ENCODE results near the gene SLX9. TPM values are rescaled to one million over a fixed set of nuclear protein-coding genes. Genes with fewer than 3 reads are reported as not detected.

The SLX9 gene
- total RNA-seq, 1 donor from 2014 or later: 38.8 TPM

DNA sequence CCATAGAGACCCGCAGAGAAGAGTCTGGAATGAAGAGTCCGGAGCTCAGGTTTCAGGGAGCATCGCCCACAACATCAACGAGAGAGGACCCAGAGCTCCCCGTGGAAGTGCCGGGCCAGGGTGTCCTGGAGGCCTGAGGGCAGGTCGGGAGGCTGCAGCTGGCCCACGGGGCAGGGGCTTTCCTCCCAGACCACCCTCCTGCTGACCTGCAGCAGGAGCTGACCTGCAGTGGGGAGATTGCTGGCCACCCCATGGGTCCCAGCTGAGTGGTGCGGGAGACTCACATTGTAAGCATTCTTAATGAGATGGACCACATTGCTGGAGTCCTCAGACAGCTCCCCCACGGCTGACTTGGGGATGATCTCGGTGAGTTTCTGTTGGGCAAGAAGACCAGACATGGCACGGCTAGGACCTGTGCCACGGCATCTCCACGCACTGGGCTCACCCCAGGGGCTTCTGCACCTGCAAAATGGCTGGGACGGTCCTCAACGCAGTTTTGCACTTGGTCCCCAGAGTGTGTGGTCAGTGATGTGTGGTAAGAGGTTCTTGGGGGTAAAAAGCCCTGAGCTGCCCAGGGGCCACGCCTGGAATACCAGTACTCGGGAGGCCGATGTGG, 45.0 kb upstream of the SLX9 start:
- Histone ChIP-seq H3K4me2 (ENCODE audit: low read length) (no peak overlapping the region), H3K4me1 (ENCODE audit: insufficient read depth, low read length) (no peaks in the 10 kb centered on the region), H3K36me3 (ENCODE audit: insufficient read depth, low read length) (no peaks in the 10 kb centered on the region), H3K9ac (ENCODE audit: low read length) (no peak overlapping the region), H3K27me3 (ENCODE audit: insufficient read depth, low read length) (peaks cover 34% of the 10 kb centered on the region), H4K20me1 (ENCODE audit: insufficient read depth, low read length) (peaks cover 6% of the 10 kb centered on the region), H3K9me3 (ENCODE audit: insufficient read depth, low read depth, low read length) (no peaks in the 10 kb centered on the region), H3K4me3 (ENCODE audit: insufficient read depth, low read depth, low read length) (no peak overlapping the region), H2AFZ (ENCODE audit: low read depth, low read length) (no peak overlapping the region), H3K27ac (ENCODE audit: low read depth, low read length) (no peak overlapping the region), H3K79me2 (ENCODE audit: insufficient read depth, low read length) (no peaks in the 10 kb centered on the region)
- Mint-ChIP-seq H3K9me3 (ENCODE audit: unreplicated experiment) (peaks cover 4% of the 10 kb centered on the region), H3K36me3 (ENCODE audit: low read depth, unreplicated experiment) (no peaks in the 10 kb centered on the region), H3K27me3 (ENCODE audit: low read depth, unreplicated experiment) (peaks cover 61% of the 10 kb centered on the region), H3K27ac (ENCODE audit: unreplicated experiment) (peak overlapping the region; percentile 26), H3K4me1 (ENCODE audit: low read depth, unreplicated experiment) (no peaks in the 10 kb centered on the region), H3K4me3 (ENCODE audit: unreplicated experiment) (no peak overlapping the region)
- TF ChIP-seq, protein P1, sequence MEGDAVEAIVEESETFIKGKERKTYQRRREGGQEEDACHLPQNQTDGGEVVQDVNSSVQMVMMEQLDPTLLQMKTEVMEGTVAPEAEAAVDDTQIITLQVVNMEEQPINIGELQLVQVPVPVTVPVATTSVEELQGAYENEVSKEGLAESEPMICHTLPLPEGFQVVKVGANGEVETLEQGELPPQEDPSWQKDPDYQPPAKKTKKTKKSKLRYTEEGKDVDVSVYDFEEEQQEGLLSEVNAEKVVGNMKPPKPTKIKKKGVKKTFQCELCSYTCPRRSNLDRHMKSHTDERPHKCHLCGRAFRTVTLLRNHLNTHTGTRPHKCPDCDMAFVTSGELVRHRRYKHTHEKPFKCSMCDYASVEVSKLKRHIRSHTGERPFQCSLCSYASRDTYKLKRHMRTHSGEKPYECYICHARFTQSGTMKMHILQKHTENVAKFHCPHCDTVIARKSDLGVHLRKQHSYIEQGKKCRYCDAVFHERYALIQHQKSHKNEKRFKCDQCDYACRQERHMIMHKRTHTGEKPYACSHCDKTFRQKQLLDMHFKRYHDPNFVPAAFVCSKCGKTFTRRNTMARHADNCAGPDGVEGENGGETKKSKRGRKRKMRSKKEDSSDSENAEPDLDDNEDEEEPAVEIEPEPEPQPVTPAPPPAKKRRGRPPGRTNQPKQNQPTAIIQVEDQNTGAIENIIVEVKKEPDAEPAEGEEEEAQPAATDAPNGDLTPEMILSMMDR (IDR thresholded peaks at IDR 0.05; ENCODE audit: insufficient read depth, low read depth, low read length): no peak
- TF ChIP-seq EZH2 (IDR thresholded peaks at IDR 0.05; ENCODE audit: insufficient read depth, low read length): no peak
- DNase-seq (ENCODE audit: low read depth): no peak
- no peak for FAIRE-seq

DNA sequence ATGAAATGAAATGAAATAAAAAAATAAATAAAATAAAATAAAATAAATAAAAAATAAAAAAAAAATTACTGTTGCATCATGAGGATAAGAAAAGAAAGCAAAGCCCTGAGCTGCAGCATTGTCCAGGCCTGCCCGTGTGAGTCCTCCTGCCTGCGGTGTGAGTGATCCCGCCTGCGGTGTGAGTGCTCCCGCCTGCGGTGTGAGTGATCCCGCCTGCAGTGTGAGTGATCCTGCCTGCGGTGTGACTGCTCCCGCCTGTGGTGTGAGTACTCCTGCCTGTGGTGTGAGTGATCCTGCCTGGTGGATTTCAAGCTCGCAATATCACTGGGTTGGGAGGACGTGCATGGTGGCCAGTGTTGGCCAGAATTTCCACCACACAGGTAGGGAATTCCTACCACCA, 44.0 kb upstream of the SLX9 start:
- Histone ChIP-seq H3K4me2 (ENCODE audit: low read length) (no peak overlapping the region), H3K9me3 (ENCODE audit: insufficient read depth, low read depth, low read length) (no peaks in the 10 kb centered on the region), H3K4me1 (ENCODE audit: insufficient read depth, low read length) (no peaks in the 10 kb centered on the region), H2AFZ (ENCODE audit: low read depth, low read length) (no peak overlapping the region), H3K27me3 (ENCODE audit: insufficient read depth, low read length) (peaks cover 33% of the 10 kb centered on the region), H3K27ac (ENCODE audit: low read depth, low read length) (no peak overlapping the region), H3K36me3 (ENCODE audit: insufficient read depth, low read length) (no peaks in the 10 kb centered on the region), H3K9ac (ENCODE audit: low read length) (no peak overlapping the region), H3K4me3 (ENCODE audit: insufficient read depth, low read depth, low read length) (no peak overlapping the region), H3K79me2 (ENCODE audit: insufficient read depth, low read length) (no peaks in the 10 kb centered on the region), H4K20me1 (ENCODE audit: insufficient read depth, low read length) (peaks cover 6% of the 10 kb centered on the region)
- Mint-ChIP-seq H3K27me3 (ENCODE audit: low read depth, unreplicated experiment) (peaks cover 61% of the 10 kb centered on the region), H3K36me3 (ENCODE audit: low read depth, unreplicated experiment) (no peaks in the 10 kb centered on the region), H3K4me3 (ENCODE audit: unreplicated experiment) (no peak overlapping the region), H3K9me3 (ENCODE audit: unreplicated experiment) (peaks cover 4% of the 10 kb centered on the region), H3K27ac (ENCODE audit: unreplicated experiment) (no peak overlapping the region), H3K4me1 (ENCODE audit: low read depth, unreplicated experiment) (no peaks in the 10 kb centered on the region)
- TF ChIP-seq, protein P1 (IDR thresholded peaks at IDR 0.05; ENCODE audit: insufficient read depth, low read depth, low read length): no peak
- TF ChIP-seq EZH2 (IDR thresholded peaks at IDR 0.05; ENCODE audit: insufficient read depth, low read length): no peak
- DNase-seq (ENCODE audit: low read depth): no peak
- FAIRE-seq: no peak

DNA sequence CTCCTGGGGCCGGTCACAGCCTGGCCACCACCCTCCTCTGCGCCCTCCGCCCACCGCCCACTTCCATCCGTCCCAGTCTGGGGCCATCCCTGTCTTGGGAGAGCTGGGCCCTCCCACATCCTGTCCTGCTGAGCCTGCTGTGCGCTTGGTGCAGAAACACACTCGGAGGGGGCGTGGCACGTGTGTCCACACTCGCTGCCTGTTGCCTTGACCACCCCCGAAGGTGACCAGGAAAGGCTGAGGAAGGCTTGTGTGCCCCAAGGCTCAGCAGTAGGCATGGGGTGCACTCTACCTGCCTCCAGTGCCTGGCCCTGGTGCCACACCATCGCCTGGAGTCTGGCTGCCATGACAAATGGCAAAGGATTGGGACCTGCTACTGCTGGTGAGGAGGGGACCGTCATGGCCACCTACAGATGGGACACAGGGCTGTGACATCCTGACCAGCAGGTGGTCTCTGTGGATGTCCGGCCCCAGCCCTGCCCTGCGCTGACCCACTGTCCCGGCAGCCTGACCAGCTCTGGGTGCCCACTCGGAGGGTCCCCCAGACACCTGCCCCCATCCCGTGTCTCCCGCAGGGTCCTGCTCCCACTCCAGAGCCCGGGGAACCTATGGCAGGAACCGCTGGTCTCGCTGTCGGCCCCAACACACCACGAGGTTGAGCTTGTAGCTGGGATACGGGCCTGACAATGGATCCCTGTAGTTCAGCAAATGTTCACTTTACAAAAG, 43.1 kb upstream of the SLX9 start:
- Mint-ChIP-seq H3K9me3 (ENCODE audit: unreplicated experiment) (peaks cover 4% of the 10 kb centered on the region), H3K4me1 (ENCODE audit: low read depth, unreplicated experiment) (no peaks in the 10 kb centered on the region), H3K4me3 (ENCODE audit: unreplicated experiment) (no peak overlapping the region), H3K27ac (ENCODE audit: unreplicated experiment) (no peak overlapping the region), H3K27me3 (ENCODE audit: low read depth, unreplicated experiment) (peaks cover 65% of the 10 kb centered on the region), H3K36me3 (ENCODE audit: low read depth, unreplicated experiment) (no peaks in the 10 kb centered on the region)
- Histone ChIP-seq H4K20me1 (ENCODE audit: insufficient read depth, low read length) (peaks cover 6% of the 10 kb centered on the region), H3K9me3 (ENCODE audit: insufficient read depth, low read depth, low read length) (no peaks in the 10 kb centered on the region), H3K4me3 (ENCODE audit: insufficient read depth, low read depth, low read length) (no peak overlapping the region), H3K79me2 (ENCODE audit: insufficient read depth, low read length) (no peaks in the 10 kb centered on the region), H3K4me2 (ENCODE audit: low read length) (no peak overlapping the region), H3K36me3 (ENCODE audit: insufficient read depth, low read length) (no peaks in the 10 kb centered on the region), H3K9ac (ENCODE audit: low read length) (no peak overlapping the region), H3K27me3 (ENCODE audit: insufficient read depth, low read length) (peaks cover 33% of the 10 kb centered on the region), H3K4me1 (ENCODE audit: insufficient read depth, low read length) (no peaks in the 10 kb centered on the region), H3K27ac (ENCODE audit: low read depth, low read length) (no peak overlapping the region), H2AFZ (ENCODE audit: low read depth, low read length) (no peak overlapping the region)
- DNase-seq (ENCODE audit: low read depth) (no peak), FAIRE-seq (no peak)
- no peak for TF ChIP-seq EZH2 (IDR thresholded peaks at IDR 0.05; ENCODE audit: insufficient read depth, low read length)
- TF ChIP-seq, protein P1 (IDR thresholded peaks at IDR 0.05; ENCODE audit: insufficient read depth, low read depth, low read length): no peak

Measured in astrocyte (in vitro differentiated cells and primary cell).